Measurements from ENCODE around the gene SYT12.
"Not testable (repeated sequence)": the region's sequence is repeated elsewhere in the genome, so short reads cannot be mapped to it uniquely, and the experiment has no call there.

The SYT12 gene

DNA sequence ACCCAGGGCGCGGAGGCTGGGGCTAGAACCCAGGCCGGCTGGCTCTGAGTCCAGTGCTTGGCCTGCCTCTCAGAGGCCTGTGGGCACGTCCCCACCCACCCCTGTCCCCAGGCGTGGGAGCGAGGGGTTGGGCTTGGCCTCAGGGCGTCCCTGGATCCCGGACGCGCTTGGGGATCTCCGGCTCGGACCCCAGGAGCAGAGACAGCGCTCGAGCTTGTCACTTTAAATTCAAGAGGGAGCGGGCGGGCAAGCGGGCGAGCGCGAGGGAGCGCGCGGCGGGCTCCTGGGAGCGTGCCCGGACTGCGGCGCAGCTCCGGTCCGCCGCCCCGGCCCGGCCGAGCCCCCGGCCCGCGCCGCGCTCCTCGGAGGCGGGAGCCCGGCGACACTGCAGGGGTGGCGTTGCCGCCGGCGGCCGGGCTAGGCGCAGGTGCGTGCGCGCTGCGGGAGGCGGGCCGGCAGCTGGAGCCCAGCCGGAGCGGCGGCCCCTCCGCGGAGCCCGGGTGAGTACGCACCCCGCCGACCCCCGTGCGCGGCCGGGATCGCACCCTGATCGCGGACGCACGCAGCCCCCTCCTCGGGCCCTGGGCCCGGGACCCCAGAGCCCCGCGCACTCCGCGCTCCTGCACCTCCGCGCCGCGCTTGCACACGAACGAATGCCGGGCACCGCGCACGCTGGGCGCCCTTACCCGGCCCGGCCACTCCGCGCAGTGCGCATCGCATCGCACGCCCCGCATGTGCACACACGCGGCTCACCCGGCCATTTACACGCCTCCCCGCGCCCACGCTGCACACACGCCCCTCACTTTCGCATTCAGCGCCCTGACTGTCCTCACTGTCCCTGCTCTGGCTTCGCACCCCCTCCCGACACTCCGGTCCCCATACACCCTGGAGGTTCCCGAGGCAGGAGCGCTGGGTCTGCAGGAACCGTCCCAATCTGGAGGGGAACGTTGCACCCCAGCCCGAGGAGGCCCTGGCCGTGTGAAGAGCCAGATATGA is at the start of gene SYT12:
Gene SYT12, plus strand, starts transcription at position 174 of the 996 bp plus-strand sequence. CDS start 7,011 bp downstream, outside the sequence.
- FAIRE-seq: no peak

GRCh38 chr11:66973956-66974580 is 48.9 kb upstream of the SYT12 start:
- FAIRE-seq: no peak

DNA sequence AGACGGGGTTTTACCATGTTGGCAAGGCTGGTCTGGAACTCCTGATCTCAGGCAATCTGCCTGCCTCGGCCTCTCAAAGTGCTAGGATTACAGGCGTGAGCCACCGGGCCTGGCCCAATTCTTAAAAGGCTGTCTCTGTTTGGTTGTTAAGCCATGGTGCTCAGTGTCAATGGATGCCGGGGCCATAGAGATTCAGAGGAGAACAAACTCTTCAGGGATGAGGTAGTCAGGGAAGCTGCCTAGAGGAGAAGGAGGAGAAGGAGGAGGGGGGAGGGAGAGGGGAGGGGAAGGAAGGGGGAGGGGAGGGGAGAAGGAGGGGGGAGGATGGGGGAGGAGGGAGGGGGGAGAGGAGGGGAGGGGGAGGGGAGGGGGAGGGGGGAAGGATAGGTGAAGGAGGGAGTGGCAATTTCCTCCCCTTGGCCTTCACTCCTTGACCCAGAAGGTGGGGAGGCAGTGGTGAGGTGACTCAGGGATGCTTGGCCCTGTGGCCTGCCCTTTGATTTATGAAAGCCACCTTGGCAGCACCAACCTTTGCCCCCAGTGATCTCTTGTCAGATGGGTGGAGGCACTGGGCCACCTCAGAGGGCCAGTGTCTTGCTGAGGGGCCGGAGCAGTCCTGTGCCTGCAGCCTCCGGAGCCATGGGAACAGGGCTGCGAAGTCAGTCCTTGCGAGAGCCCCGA is 48.1 kb upstream of the SYT12 start, which contains the start of gene C11orf86:
Gene C11orf86, plus strand, starts transcription at position 581 of the 681 bp plus-strand sequence. Its CDS starts 59 bp downstream, at position 640.
- no peak for FAIRE-seq

GRCh38 chr11:66975405-66976027 is 47.4 kb upstream of the SYT12 start:
- no peak for FAIRE-seq

DNA sequence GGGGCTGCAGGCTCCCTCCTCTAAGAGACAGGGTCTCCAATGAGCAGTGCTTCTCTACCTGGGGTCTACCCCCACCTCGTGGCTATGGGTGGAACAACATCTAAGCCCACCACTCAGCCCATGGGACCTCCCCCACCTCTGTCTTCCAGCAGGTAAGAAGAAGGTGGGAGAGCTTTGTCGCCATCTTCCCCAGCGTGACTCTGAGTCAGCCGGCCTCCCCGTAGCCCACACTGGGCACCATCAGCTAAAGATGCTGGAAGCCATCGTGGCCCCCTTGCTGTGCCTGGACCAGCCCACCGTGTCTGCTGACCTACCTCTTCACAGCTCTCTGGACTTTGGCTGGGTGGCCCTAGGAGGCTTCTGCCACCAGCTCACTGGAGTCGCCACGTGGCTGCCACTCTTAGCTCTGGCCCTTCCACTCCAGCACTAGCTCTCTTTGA is 46.9 kb upstream of the SYT12 start:
- FAIRE-seq: no peak

DNA sequence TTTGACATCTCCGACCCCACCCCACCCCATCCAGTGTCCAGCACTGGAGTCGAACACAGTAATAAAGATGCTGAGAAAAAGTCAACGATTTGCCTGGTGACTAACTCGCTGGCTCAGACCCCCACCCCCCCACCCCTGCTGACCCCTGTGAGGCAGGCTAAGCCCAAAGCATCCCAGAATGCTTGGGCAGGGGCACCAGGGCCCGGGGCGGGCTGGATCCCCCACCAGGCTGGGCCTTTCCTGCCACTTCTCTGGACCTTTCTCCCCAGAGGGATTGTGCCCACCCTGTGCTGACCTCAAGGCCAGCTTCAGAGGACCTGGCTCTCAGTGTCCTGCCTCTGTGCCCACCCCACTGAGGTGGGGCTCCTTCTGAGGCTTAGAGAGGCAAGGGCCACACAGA is 46.0 kb upstream of the SYT12 start:
- no peak for FAIRE-seq

- FAIRE-seq: no peak
Observed at GRCh38 chr11:66978229-66978628, 44.7 kb upstream of the SYT12 start.

DNA sequence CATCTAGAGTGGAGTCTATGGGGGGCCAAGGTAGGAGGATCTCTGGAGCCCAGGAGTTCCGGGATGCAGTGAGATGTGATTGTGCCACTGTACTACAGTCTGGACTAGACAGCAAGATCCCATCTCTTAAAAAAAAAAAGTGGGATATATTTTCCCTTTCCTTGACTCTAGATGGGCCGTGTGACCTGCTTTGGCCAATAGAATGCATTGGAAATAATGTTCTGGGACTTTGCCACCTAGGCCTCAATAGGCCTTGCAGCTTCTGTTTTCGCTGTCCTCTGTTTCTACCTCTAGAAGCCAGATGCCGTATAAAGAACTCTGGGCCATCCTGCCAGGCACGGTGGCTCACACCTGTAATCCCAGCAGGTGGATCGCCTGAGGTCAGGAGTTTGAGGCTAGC is 44.2 kb upstream of the SYT12 start:
- no peak for FAIRE-seq

GRCh38 chr11:66979336-66979980 is 43.5 kb upstream of the SYT12 start:
- FAIRE-seq: no peak

- no peak for FAIRE-seq
Observed at GRCh38 chr11:66981976-66982578, 40.9 kb upstream of the SYT12 start.

DNA sequence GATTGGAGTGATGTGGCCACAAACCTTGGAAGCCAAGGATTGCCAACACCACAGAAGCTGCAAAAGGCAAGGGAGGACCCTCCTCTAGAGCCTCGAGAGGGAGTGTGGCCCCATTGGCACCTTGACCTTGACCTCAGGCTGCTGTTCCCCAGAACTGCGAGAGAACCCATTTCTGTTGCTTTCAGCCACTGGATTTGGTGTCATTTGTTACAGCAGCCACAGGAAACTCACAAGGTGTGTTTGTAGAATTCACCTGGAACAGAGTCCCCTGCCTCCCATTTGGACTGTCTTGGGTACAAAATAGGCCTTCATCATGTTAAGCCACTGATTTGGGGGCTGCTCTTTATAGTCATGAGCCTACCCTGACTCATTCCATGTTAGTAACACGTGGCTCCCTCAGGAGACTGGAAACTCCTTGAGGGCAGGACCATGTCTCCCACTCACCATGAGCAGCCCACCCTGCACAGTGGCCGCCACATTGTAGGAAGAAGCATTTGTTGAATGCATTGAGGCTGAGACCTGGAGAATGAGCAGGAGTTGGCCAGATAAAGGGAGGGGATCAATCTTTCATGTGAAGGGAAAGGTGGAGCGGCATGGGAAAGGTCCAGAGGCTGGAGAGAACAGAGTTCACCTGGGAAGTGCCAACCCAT is 39.5 kb upstream of the SYT12 start:
- no peak for FAIRE-seq

GRCh38 chr11:66985508-66986177 is 37.3 kb upstream of the SYT12 start:
- no peak for FAIRE-seq

DNA sequence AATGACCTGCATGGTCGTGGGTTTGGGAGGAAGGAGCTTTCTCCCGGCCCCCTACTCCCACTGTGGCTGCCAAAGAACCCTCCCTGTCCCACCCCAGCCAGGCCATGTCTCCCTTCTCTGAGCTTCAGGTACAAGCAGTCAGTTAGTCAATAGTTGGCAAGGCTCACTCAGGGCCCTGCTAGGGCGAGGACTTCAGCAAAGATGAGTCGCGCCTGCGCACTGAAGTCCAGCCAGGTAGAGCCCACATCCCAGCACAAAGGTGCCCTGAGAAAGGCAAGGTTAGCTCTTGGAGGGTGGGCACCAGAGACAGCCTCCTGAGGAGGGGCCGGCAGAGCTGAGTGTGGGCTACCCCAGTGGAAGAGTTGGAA is 36.8 kb upstream of the SYT12 start:
- no peak for FAIRE-seq

DNA sequence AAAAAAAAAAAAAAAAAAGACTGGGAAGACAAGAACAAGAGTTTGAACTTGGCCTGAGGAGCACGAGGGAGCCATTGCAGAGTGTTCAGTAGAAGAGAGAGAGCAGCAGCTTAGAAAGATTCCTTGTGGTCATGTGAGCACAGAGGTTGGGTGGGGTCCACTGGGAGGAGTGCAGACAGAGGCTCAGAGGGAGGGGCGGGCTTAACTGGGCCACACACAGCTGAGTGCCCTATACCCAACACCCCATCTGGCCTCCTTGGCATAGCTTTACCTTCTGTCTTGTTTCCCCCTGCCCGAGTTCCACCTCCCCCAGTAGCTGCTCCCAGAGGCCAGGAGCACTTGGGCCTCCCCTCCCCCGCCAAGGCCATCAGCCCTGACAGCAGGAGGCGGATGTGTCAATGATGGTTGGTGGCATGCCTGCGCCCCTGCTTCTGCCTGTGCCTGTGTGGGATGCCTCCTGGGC is 35.7 kb upstream of the SYT12 start:
- no peak for FAIRE-seq

GRCh38 chr11:66987924-66988637 is 34.9 kb upstream of the SYT12 start:
- no peak for FAIRE-seq

GRCh38 chr11:66988741-66989140 is 34.2 kb upstream of the SYT12 start:
- FAIRE-seq: not testable (repeated sequence)

DNA sequence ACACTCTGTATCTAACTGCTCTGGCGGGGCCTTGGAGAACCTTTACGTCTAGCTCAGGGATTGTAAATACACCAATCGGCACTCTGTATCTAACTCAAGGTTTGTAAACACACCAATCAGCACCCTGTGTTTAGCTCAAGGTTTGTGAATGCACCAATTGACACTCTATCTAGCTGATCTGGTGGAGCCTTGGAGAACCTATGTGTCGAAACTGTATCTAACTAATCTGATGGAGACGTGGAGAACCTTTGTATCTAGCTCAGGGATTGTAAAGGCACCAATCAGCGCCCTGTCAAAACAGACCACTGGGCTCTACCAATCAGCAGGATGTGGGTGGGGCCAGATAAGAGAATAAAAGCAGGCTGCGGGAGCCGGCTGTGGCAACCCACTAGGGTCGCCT is 33.6 kb upstream of the SYT12 start:
- FAIRE-seq: not testable (repeated sequence)

- no peak for FAIRE-seq
Observed at GRCh38 chr11:66992041-66992440, 30.9 kb upstream of the SYT12 start.

DNA sequence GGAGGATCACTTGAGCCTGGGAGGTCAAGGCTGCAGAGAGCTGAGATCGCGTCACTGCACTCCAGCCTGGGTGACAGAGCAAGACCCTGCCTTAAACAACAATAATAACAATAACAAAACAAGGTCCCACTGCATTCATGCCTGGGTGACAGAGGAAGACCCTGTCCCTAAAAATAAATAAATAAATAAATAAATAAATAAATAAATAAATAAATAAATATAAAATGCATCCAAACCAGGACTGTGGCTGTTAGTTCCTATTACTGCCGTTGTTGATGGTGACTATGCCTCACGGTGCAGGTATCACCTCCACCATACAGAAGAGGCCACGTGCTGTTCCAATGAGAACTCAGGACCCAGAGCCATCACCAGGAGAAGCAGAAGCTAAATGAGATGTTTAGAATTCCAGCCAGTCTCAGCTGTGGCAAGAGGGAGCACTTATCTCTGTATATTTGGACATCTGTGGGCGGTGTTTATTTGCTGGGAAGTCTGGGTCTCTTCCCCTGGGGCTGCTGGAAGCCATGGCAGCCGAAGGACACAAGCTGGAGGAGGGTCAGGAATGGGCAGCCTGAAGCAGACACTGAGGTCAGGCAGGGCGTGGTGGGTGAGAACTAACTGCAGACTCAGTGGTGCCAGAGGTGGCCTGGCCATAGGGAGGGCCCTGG is 26.2 kb upstream of the SYT12 start:
- FAIRE-seq: no peak

Data from colon (tissue), 2 donors.